Erythroblast (primary cell): ENCODE data around the gene BBS9.
A peak's percentile ranks its signal among the peaks of the same experiment; 100 is the strongest.
"Not testable (repeated sequence)": the region's sequence is repeated elsewhere in the genome, so short reads cannot be mapped to it uniquely, and the experiment has no call there.

Source experiments
- DNase-seq, 2 experiments: peaks; one replicate each; lab custom pipeline; 2025; lab: John Stamatoyannopoulos, UW
- GATA1 ChIP-seq: IDR thresholded peaks from 2 replicates; pipeline ENCODE4 v1.6.1; 2011; ENCODE audit warnings: low read depth, mild to moderate bottlenecking, control low read depth, low read length, moderate library complexity
- POLR2A ChIP-seq: IDR thresholded peaks from 2 replicates; pipeline ENCODE4 v1.6.1; 2011; ENCODE audit warnings: mild to moderate bottlenecking, low read length

BBS9 gene

DNA sequence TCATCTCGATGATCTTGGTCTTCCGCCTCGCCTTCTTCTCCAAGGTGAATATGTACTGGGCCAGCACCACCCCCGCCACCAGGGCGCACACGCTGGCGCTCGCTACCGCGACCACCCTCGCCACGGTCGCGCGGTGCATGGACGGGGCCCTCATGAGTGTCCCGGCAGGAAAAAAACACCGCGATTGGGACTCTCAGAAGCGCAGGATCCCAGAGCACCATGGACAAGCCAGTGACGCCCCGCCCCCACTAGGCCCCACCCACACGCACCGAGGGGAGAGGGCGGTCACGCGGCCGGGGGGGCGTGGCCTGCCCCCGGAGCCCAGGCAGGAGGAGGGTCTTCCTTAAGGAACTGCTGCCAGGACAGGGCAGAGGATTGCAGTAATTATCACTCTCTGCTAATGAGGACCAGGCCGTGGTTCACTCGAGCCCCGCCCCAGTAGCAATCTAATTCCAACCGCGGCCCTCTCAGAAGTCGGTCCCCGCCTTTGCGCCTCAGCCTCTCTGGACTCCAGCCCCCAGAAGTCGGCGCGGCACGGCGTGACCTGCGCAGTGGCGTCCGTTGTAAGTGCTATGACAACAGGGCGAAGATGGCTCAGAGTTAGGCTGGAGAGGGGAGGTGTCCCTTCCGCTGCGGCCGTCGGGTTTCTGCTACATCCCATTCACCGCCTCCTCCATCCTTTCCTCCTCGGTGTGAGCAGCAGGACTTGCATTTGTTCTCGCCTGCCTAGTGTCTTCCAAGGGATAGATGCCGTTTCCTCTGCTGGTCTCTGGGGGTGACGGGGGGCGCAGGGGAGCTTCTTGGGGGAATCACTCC is at the start of gene BBS9:
Gene BBS9 (plus strand): TSS at position 575 of the 816 bp plus-strand sequence. CDS start 16,689 bp downstream, outside the sequence.
- TF ChIP-seq POLR2A (peak; percentile 56), GATA1 (no peak)
- DNase-seq = peak; percentile 96 to 98

DNA sequence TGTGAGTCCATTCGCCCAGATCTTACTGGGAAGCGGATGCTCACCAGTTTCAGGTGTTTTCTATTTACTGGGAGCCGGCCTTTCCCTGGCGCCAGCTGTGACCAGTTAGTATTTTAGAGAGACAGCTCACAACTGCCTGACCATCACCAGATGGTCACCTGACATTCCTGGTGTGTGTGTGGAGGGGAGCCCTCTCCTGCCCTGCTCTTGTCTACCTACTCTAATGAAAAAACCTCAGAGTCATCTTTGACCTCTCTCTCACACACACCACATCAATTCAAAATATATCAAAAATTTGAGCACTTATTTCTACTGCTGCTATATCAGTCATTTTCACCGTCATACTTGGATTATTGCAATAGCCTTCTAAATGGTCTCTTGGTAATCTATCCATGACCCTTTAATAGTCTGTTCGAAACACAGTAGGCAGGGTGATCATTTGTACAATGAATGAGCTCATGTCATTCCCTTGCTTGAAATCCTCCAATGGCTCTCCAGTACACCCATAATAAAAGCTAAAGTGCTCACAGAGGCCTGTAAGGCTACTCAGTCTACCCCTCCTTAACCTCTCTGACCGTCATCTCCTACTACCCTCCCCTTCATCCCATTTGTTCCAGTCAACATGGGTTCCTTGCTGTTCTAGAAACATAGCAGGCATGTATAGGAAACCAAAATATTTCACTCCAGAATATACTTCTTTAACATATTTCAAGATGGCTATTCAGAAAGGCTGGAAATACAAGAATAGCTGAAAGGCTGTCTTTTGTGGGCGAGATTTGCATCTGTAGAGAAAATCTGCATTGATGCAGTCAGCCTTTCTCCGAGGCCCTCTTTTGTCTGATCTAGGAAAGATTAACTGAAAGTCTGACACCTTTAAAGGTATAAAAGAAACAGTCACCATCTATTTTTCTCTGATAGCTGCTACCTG is 49.3 kb upstream of the BBS9 start:
- TF ChIP-seq GATA1 (no peak), POLR2A (no peak)
- DNase-seq = no peak

DNA sequence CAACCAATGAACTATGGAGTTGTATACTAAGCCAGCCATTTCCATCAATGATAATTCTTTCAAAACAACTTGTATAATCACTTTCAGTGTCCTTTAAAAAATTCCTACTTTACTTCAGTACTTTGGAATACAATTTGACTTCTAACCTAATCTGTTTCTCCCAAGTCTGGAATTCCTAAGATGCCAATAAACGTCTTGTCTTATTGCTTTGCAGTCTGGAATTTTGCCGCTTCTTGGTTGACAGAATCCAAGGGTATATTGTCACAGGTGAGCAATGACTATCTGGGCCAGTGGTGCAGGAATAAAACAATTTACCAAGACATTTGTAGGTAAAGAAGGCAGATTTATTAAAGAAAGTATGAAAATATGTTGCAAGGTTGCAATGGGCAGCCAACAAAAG is 42.0 kb upstream of the BBS9 start:
- no peak for DNase-seq
- TF ChIP-seq POLR2A (no peak), GATA1 (no peak)

DNA sequence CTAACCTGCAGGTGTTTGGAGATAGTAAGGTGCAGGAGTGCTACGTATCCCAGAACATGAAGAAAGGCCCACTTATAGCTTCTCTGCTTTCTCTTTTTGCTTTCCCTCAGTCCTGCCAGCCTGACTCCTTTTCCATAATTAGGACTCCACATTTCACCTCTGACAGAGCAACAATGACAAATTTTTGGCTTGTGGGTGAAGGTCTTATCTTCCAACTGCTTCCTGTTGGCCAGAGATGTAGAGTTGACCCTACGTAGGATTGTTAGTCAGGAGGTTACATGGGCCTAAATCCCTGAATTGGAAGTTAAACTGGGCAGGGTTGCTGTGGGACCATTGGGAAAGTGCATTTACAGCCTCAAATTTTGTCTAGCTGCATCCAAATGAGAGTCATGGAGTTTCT is 41.5 kb upstream of the BBS9 start:
- no peak for DNase-seq
- TF ChIP-seq POLR2A = no peak
- TF ChIP-seq GATA1 = no peak

DNA sequence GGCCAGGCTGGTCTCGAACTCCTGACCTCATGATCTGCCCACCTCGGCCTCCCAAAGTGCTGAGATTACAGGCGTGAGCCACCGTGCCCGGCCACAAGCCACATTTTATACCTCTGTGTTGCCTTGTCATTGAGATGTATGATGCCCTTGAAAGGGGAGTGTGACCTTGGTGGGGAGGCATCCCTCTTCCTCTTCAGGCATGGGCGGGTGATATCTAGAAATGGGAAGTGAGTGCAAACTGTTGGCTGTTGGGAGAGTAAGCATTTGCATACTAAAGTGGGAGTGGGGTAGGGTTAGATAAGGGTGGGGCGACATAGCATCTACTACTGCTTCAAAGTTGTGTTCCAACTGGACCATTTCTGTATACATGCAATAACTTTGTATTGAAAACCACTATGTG is 40.2 kb upstream of the BBS9 start:
- no peak for DNase-seq
- no peak for TF ChIP-seq POLR2A
- no peak for TF ChIP-seq GATA1

DNA sequence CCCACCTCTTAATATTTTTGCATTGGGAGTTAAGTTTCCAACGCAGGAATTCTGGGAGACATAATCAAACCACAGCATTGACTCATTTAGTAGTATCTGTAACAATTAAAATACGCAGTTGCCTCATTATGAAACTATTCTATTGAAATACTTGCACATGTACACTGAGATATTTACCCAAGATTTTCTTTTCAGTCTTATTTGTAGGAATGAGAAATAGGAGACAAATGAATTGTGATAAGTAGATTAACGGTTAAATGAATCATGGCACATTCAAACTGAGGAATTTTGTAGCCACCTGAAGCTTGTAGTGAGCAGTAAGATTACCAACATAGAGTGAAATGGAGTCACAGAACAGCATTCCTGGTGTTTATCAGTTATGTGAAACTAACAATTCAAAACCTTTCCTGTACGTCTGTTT is 38.2 kb upstream of the BBS9 start:
- DNase-seq = no peak
- TF ChIP-seq GATA1 = no peak
- no peak for TF ChIP-seq POLR2A

DNA sequence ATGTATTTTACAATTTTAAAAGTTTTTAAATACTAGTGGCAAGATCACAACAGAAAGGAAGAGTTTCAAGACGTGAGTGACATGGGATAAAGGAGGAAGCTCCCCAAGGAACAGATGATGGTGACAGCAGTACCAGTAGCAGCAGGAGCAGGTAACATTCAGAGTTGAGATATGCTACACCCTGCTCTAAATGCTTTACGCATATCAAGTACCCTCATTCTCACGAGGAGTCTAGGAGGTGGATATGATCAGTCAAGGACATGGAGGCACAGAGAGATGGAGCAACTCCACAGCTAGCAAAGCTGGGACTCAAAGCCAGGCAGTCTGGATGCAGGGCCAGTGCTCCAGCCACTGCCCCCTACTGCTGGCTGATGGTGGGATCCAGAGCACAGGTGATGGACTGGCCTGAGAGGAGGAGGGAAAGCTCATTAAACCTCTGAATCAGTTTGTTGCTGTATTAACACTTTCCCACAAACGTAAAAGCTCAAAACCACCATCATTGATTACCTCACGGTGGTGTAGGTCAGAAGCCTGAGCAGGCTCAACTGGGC is 37.6 kb upstream of the BBS9 start:
- TF ChIP-seq GATA1 = no peak

DNA sequence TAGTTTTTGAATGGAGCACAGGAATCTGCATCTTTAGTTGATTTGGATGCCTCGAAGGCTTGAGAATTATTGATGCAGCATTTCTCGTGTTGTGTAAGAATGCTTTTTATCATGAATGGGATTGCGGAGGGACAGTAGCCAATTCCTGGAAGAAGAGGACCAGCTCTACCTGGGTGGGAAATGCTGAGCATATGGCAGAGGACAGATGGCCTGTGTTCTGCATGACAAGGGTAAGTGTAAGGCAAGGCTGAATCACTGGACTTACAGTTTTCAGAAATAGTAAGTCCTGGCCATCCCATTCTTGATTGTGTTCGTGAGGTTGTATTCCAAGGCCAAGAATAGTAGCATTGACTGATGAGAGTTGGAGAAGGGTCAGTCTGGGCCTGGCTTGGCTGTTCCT is 36.1 kb upstream of the BBS9 start:
- TF ChIP-seq GATA1 (no peak), POLR2A (no peak)
- DNase-seq = no peak

More for the DNA sequence above, 37.6 kb upstream of the BBS9 start:
- no peak for DNase-seq

DNA sequence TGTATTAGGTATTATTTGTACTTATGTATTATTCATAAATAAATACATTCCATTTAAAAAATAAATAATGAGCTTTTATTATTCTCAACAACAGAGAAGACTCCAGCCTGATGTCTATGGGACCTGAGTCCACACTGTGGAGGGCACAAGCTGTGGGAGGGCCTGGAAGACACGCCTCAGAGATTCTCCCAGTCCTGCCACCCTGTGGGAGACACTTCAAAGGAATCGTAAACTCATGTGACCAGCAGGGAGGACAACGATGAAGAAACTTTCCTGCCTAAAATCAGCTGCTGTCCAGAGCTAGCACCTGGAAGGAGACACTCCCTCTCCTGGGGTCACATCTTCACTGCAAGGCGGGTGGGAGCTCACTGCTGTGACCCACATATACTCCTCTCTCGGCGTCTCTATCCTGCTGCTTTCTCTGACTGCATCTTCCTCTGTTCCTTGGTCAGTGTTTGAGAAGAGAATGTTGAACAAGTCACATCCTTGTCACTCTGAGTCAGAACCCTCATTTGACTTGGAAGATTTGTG is 34.6 kb upstream of the BBS9 start:
- not testable (repeated sequence) for DNase-seq

DNA sequence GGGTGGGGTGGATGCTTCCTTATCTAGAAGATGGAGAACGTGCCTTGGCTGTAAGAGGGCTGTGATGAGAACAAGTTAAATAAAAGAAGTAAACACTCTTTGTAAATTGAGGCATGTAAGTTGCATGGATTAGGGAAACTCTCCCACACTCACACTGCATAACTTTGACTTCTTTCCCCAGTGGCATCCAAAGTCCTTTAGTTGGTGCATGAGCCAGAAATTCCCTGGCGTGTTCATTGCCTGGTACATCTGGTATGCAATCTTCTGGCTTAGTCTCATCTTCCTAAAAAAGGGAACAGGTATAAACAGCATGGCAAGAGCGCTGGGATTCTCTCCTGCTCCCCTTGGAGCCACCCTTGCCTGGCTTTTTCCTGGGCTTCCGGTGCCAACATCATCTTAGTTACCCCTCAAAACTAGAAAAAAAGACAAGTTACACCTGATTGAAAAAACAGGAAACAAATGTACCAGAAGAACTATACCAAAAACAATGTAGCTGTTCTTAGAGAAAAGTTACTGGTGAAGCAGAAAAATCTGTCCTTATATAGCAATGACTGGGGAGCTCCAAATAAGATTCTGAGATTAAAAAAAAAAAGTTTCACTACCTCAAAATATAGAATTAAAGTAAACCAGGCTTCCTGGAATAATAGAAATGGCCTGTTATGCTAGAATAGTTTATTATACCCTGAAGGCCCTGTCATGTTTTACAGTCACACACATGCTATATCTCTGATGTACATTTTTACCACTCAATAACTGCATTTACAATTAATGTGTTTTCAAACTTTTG is 30.0 kb upstream of the BBS9 start:
- TF ChIP-seq POLR2A = no peak
- TF ChIP-seq GATA1 = no peak
- DNase-seq = no peak

DNA sequence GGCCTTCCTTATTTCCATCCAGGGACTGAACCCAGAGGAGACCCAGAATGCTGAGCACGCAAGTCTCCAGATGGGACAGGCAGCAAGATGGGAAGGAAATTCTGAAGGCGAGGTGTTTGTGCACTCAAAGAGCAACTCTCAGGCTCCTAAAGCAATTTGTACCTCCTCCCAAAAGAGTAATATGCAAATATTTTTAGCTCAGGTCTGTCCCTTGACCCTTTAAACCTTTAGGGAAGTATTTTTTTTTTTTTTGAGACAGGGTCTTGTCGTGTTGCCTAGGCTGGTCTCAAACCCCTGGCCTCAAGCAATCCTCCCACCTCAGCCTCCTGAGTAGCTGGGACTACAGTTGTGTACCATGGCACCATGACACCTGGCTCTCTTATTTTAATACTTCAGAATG is 28.6 kb upstream of the BBS9 start:
- no peak for DNase-seq
- no peak for TF ChIP-seq POLR2A
- TF ChIP-seq GATA1 = no peak

DNA sequence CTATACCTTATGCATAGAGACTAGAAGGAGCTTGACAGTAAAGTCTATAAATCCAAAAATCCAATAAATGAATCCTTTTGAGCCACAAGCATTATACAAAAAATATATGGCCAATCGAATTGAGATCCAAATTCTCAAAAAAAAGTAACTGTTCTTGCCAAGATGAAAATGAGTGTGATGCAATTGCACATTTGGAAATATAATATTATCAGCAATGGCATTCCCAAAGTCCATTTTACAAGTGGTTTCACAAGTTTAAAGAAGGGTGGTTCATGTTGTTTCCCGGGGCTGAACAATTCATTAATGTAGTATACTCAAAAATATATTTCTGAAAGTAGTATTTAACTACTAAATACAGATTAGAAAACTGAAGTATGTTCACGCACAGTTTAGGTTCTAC is 27.5 kb upstream of the BBS9 start:
- TF ChIP-seq GATA1 = no peak
- no peak for TF ChIP-seq POLR2A
- no peak for DNase-seq
